ENCODE results near the gene ZNF587. TPM values are rescaled to one million over a fixed set of nuclear protein-coding genes. Genes with fewer than 3 reads are reported as not detected.
"Not testable (repeated sequence)": the region's sequence is repeated elsewhere in the genome, so short reads cannot be mapped to it uniquely, and the experiment has no call there.

The ZNF587 gene
- total and polyA plus RNA-seq, 5 donors from 2014 or later: 2.7 to 45.3 (median 4.2) TPM

DNA sequence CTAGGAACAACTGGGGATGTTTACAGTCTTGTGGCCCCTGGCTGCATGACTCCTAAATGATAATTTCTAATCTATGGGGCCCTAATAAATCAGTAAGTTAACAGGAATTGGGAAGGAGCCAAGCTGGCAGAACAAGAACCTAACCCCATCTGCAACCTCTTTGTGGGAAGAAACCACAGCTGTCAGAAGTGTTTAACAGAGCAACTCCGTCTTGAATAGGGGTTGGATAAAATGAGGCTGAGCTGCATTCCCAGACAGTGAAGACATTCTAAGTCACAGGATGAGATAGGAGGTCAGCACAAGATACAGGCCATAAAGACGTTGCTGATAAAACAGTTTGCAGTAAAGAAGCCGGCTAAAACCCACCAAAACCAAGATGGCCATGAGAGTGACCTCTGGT lies 41.0 kb downstream of the ZNF587 start:
- not testable (repeated sequence) for H3K36me3 ChIP-seq (ENCODE audit: control insufficient read depth, insufficient read depth, low read length); DNase-seq; H3K27ac ChIP-seq (ENCODE audit: insufficient read depth, low read length, poor library complexity, severe bottlenecking); H3K4me1 ChIP-seq (ENCODE audit: control insufficient read depth, insufficient read depth, low read length, poor library complexity, severe bottlenecking); H3K4me3 ChIP-seq (ENCODE audit: low read depth, low read length); H3K27me3 ChIP-seq (ENCODE audit: control insufficient read depth, insufficient read depth, low read length); ATAC-seq (ENCODE audit: low read depth in 2 of 2); H3K27ac Mint-ChIP-seq; H3K27me3 Mint-ChIP-seq; H3K4me3 Mint-ChIP-seq
- peaks cover 0 to 27% (median 11%) of the 10 kb centered on the region in 4 donors for H3K4me1 Mint-ChIP-seq
- H3K9me3 ChIP-seq (ENCODE audit: control insufficient read depth in 2 of 2, low read length in 2 of 2): peaks cover 13 to 48% of the 10 kb centered on the region in 2 experiments
- peaks cover 3 to 33% (median 16%) of the 10 kb centered on the region in 7 donors for H3K9me3 Mint-ChIP-seq
- peaks cover 22% of the 10 kb centered on the region for H3K36me3 Mint-ChIP-seq

DNA sequence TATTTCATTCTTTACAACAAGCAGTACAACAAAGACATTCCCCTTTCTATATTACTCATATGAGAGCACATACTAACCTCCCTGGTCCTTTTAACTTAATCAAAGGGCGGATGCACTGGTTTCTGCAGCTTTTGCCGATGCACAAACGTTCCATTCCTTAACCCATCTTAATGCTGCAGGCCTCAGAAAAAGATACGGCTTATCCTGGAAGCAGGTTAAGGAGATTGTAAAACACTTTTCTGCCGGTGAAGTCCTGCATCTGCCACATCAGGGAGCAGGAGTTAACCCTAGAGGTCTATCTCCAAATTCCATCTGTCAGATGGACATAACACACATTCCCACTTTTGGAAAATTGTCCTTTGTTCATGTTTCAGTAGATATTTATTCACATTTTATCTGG lies 50.7 kb downstream of the ZNF587 start:
- DNase-seq: no peak
- no peaks in the 10 kb centered on the region for H3K27me3 Mint-ChIP-seq
- Histone ChIP-seq H3K27me3 (ENCODE audit: control insufficient read depth, insufficient read depth, low read length) (no peaks in the 10 kb centered on the region), H3K27ac (ENCODE audit: insufficient read depth, low read length, poor library complexity, severe bottlenecking) (no peak overlapping the region), H3K36me3 (ENCODE audit: control insufficient read depth, insufficient read depth, low read length) (no peaks in the 10 kb centered on the region), H3K4me1 (ENCODE audit: control insufficient read depth, insufficient read depth, low read length, poor library complexity, severe bottlenecking) (no peaks in the 10 kb centered on the region), H3K9me3 (ENCODE audit: control insufficient read depth in 2 of 2, low read length in 2 of 2) (peaks cover 22 to 58% of the 10 kb centered on the region in 2 experiments), H3K4me3 (ENCODE audit: low read depth, low read length) (no peak overlapping the region)
- peaks cover 0 to 8% (median 5%) of the 10 kb centered on the region in 4 donors for H3K4me1 Mint-ChIP-seq
- no peak overlapping the region for H3K27ac Mint-ChIP-seq
- peaks cover 2 to 45% (median 13%) of the 10 kb centered on the region in 7 donors for H3K9me3 Mint-ChIP-seq
- no peak overlapping the region for H3K4me3 Mint-ChIP-seq
- peaks cover 8% of the 10 kb centered on the region for H3K36me3 Mint-ChIP-seq
- no peak for ATAC-seq (ENCODE audit: low read depth in 2 of 2)

DNA sequence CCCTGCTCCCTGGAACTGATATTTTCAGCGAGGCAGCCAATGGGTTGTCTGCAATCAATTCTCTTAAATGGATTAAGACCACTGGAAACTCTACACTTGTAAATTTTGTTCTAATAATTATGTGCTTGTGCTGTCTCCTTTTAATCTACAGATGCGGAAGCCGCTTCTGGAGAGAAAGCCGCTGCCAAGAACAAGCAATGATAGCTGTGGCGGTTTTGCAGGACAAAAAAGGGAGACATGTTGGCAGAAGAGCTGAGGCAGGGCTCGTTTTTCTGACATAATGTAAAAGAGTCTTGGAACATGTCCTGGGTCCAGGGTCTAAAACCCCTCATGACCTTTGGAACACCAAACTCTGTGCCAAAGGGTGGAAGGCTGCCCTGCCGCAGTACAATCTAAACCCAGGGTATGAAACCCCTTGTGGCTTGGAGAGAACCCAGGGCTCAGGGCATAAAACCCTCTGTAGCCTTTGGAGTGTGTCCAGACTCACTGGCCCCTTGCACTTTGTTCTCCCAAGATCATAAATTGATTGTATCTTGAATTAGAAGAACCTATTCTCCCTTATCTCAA lies 54.0 kb downstream of the ZNF587 start:
- Mint-ChIP-seq H3K27me3 (no peaks in the 10 kb centered on the region), H3K27ac (no peak overlapping the region), H3K4me3 (no peak overlapping the region), H3K36me3 (peaks cover 8% of the 10 kb centered on the region), H3K9me3 (peaks cover 2 to 56% (median 17%) of the 10 kb centered on the region in 7 donors), H3K4me1 (peaks cover 0 to 8% (median 6%) of the 10 kb centered on the region in 4 donors)
- Histone ChIP-seq H3K4me1 (ENCODE audit: control insufficient read depth, insufficient read depth, low read length, poor library complexity, severe bottlenecking) (no peaks in the 10 kb centered on the region), H3K4me3 (ENCODE audit: low read depth, low read length) (no peak overlapping the region), H3K27me3 (ENCODE audit: control insufficient read depth, insufficient read depth, low read length) (no peaks in the 10 kb centered on the region), H3K36me3 (ENCODE audit: control insufficient read depth, insufficient read depth, low read length) (peaks cover 6% of the 10 kb centered on the region), H3K27ac (ENCODE audit: insufficient read depth, low read length, poor library complexity, severe bottlenecking) (no peak overlapping the region), H3K9me3 (ENCODE audit: control insufficient read depth in 2 of 2, low read length in 2 of 2) (peaks cover 35 to 78% of the 10 kb centered on the region in 2 experiments)
- ATAC-seq (ENCODE audit: low read depth in 2 of 2) (no peak), DNase-seq (no peak)

DNA sequence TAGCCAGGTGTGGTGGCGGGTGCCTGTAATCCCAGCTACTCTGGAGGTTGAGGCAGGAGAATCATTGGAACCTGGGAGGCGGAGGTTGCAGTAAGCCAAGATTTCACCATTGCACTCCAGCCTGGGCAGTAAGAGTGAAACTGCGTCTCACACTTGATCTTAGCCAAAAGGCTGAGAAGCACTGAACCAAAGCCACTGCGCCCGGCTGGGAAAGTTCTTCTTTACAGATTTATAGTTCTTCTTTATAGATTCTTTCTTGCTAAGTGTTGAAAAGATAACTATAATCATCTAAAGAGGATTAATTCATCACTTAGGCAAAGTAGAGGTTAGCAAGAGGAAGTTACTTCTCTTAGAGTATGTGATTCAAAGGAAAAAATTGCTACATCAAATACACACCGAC lies 55.6 kb downstream of the ZNF587 start:
- no peaks in the 10 kb centered on the region for H3K4me1 ChIP-seq (ENCODE audit: control insufficient read depth, insufficient read depth, low read length, poor library complexity, severe bottlenecking)
- Mint-ChIP-seq H3K36me3 (peaks cover 13% of the 10 kb centered on the region), H3K4me3 (no peak overlapping the region), H3K9me3 (peaks cover 2 to 54% (median 17%) of the 10 kb centered on the region in 7 donors), H3K27ac (no peak overlapping the region), H3K4me1 (peaks cover 0 to 8% (median 6%) of the 10 kb centered on the region in 4 donors), H3K27me3 (no peaks in the 10 kb centered on the region)
- peaks cover 9% of the 10 kb centered on the region for H3K36me3 ChIP-seq (ENCODE audit: control insufficient read depth, insufficient read depth, low read length)
- no peaks in the 10 kb centered on the region for H3K27me3 ChIP-seq (ENCODE audit: control insufficient read depth, insufficient read depth, low read length)
- no peak overlapping the region for H3K4me3 ChIP-seq (ENCODE audit: low read depth, low read length)
- DNase-seq: no peak
- peaks cover 39 to 82% of the 10 kb centered on the region in 2 experiments for H3K9me3 ChIP-seq (ENCODE audit: control insufficient read depth in 2 of 2, low read length in 2 of 2)
- no peak overlapping the region for H3K27ac ChIP-seq (ENCODE audit: insufficient read depth, low read length, poor library complexity, severe bottlenecking)
- no peak for ATAC-seq (ENCODE audit: low read depth in 2 of 2)

DNA sequence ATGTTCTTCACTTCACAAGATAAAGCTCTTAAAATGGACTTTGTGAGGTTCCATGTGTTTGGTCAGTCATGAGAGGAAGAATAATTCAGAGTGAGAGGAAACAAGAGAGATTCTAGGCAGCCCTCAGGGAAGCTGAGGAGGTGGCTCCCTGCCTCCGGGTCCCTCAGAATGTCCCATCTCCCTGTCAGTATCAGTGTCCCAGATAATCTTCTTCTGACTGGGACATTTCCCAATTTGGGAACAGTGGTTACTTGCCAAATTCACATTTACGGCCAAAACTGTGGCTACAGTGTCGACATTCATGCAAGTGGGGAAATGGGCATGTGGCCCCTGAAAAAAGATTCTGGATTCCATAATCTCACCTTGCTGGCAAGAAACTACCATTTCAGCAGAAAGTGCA lies 57.7 kb downstream of the ZNF587 start:
- H3K27ac Mint-ChIP-seq: no peak overlapping the region
- no peak overlapping the region for H3K27ac ChIP-seq (ENCODE audit: insufficient read depth, low read length, poor library complexity, severe bottlenecking)
- DNase-seq (no peak), ATAC-seq (ENCODE audit: low read depth in 2 of 2) (no peak)
- H3K4me3 ChIP-seq (ENCODE audit: low read depth, low read length): no peak overlapping the region
- peaks cover 0 to 15% (median 8%) of the 10 kb centered on the region in 4 donors for H3K4me1 Mint-ChIP-seq
- H3K36me3 Mint-ChIP-seq: peaks cover 32% of the 10 kb centered on the region
- no peaks in the 10 kb centered on the region for H3K27me3 ChIP-seq (ENCODE audit: control insufficient read depth, insufficient read depth, low read length)
- peaks cover 30% of the 10 kb centered on the region for H3K36me3 ChIP-seq (ENCODE audit: control insufficient read depth, insufficient read depth, low read length)
- no peaks in the 10 kb centered on the region for H3K4me1 ChIP-seq (ENCODE audit: control insufficient read depth, insufficient read depth, low read length, poor library complexity, severe bottlenecking)
- H3K9me3 Mint-ChIP-seq: peaks cover 2 to 66% (median 26%) of the 10 kb centered on the region in 7 donors
- H3K27me3 Mint-ChIP-seq: no peaks in the 10 kb centered on the region
- H3K4me3 Mint-ChIP-seq: no peak overlapping the region
- H3K9me3 ChIP-seq (ENCODE audit: control insufficient read depth in 2 of 2, low read length in 2 of 2): peaks cover 44 to 86% of the 10 kb centered on the region in 2 experiments

DNA sequence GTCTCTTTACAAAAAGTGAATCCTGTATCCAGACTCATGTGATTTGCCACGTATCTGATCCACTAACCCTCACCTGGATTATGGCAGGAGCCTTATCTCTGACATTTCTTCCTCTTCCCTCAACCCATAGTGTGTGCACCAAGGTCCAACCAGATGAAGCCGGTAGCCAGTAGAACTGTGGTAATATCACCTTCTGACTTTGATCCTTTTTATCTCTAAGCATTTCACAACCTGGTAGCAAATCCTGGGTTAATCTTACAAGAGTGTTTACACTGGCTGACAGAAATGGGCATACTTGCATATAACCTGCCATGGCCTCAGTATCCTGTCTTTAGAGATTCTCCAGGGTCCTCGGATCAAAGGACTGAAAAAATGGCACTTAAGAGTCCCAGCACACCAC lies 64.9 kb downstream of the ZNF587 start:
- Mint-ChIP-seq H3K9me3 (peaks cover 5 to 47% (median 22%) of the 10 kb centered on the region in 7 donors), H3K27ac (peak overlapping the region in 1 of 3 donors; percentile 97), H3K27me3 (no peaks in the 10 kb centered on the region), H3K4me3 (peak overlapping the region in 3 of 4 donors; percentile 95 to 98 (median 96)), H3K36me3 (peaks cover 51% of the 10 kb centered on the region), H3K4me1 (peaks cover 11 to 48% (median 21%) of the 10 kb centered on the region in 4 donors)
- H3K27ac ChIP-seq (ENCODE audit: insufficient read depth, low read length, poor library complexity, severe bottlenecking): no peak overlapping the region
- no peak for ATAC-seq (ENCODE audit: low read depth in 2 of 2)
- DNase-seq: no peak
- H3K36me3 ChIP-seq (ENCODE audit: control insufficient read depth, insufficient read depth, low read length): peaks cover 37% of the 10 kb centered on the region
- H3K4me1 ChIP-seq (ENCODE audit: control insufficient read depth, insufficient read depth, low read length, poor library complexity, severe bottlenecking): peaks cover 7% of the 10 kb centered on the region
- H3K9me3 ChIP-seq (ENCODE audit: control insufficient read depth in 2 of 2, low read length in 2 of 2): peaks cover 27 to 49% of the 10 kb centered on the region in 2 experiments
- no peaks in the 10 kb centered on the region for H3K27me3 ChIP-seq (ENCODE audit: control insufficient read depth, insufficient read depth, low read length)
- H3K4me3 ChIP-seq (ENCODE audit: low read depth, low read length): no peak overlapping the region

Other genes with a start within 250 kb of the ZNF587 start
- 1.5 TPM for gene ZNF530, start 250.0 kb upstream of the ZNF587 start, total RNA-seq
- gene ZNF530, start 250.0 kb upstream of the ZNF587 start, polyA plus RNA-seq: 1 to 10 TPM; 4.8 to 7.8 (median 7.4) TPM
- gene ZNF134, start 235.6 kb upstream of the ZNF587 start, total RNA-seq: 17.4 TPM
- gene ZNF134, start 235.6 kb upstream of the ZNF587 start, polyA plus RNA-seq: 10 to 100 TPM in 3 of 4 donors, 1 to 10 TPM in 1; 9.8 to 14.2 (median 11.8) TPM
- gene ZNF211, start 216.7 kb upstream of the ZNF587 start, total RNA-seq: 23.9 TPM
- gene ZNF211, start 216.7 kb upstream of the ZNF587 start, polyA plus RNA-seq: 10 to 100 TPM; 19.4 to 22.8 (median 22.1) TPM
- not detected for gene ZSCAN4, start 180.9 kb upstream of the ZNF587 start, total RNA-seq
- gene ZSCAN4, start 180.9 kb upstream of the ZNF587 start, polyA plus RNA-seq: not detected
- gene ZNF551, start 167.9 kb upstream of the ZNF587 start, total RNA-seq: 9.6 TPM
- gene ZNF551, start 167.9 kb upstream of the ZNF587 start, polyA plus RNA-seq: 1 to 10 TPM; 5.3 to 8.6 (median 7.3) TPM
- 3.7 TPM for gene ZNF154, start 140.7 kb upstream of the ZNF587 start, total RNA-seq
- gene ZNF154, start 140.7 kb upstream of the ZNF587 start, polyA plus RNA-seq: 1 to 10 TPM in 1 of 4 donors, under 1 TPM in 2, not detected in 1; 0.25 to 1.9 (median 0.57) TPM
- 9.2 TPM for gene ZNF671, start 122.2 kb upstream of the ZNF587 start, total RNA-seq
- 10 to 100 TPM; 19.5 to 28.6 (median 23.3) TPM for gene ZNF671, start 122.2 kb upstream of the ZNF587 start, polyA plus RNA-seq
- 15.4 TPM for gene ZNF776, start 103.0 kb upstream of the ZNF587 start, total RNA-seq
- 10 to 100 TPM in 1 of 4 donors, 1 to 10 TPM in 3; 2.9 to 12.2 (median 7.5) TPM for gene ZNF776, start 103.0 kb upstream of the ZNF587 start, polyA plus RNA-seq
- gene ZNF586, start 80.2 kb upstream of the ZNF587 start, total RNA-seq: 39.4 TPM
- gene ZNF586, start 80.2 kb upstream of the ZNF587 start, polyA plus RNA-seq: 10 to 100 TPM; 18.7 to 32.2 (median 31.3) TPM
- gene ZNF552, start 34.9 kb upstream of the ZNF587 start, total RNA-seq: 16.6 TPM
- 10 to 100 TPM in 1 of 4 donors, 1 to 10 TPM in 3; 4.8 to 11.7 (median 6.8) TPM for gene ZNF552, start 34.9 kb upstream of the ZNF587 start, polyA plus RNA-seq
- 23.6 TPM for gene ZNF587B, start 19.6 kb upstream of the ZNF587 start, total RNA-seq
- gene ZNF587B, start 19.6 kb upstream of the ZNF587 start, polyA plus RNA-seq: 1 to 10 TPM; 1.3 to 3.4 (median 2.1) TPM
- gene ZNF814, start 39.2 kb downstream of the ZNF587 start, total RNA-seq: 12.9 TPM
- gene ZNF814, start 39.2 kb downstream of the ZNF587 start, polyA plus RNA-seq: 10 to 100 TPM in 2 of 4 donors, 1 to 10 TPM in 2; 3.1 to 13.4 (median 10.0) TPM
- gene ZNF417, start 66.7 kb downstream of the ZNF587 start, total RNA-seq: 21.0 TPM
- gene ZNF417, start 66.7 kb downstream of the ZNF587 start, polyA plus RNA-seq: 1 to 10 TPM in 3 of 4 donors, under 1 TPM in 1; 0.33 to 3.8 (median 2.2) TPM
- gene ZNF418, start 85.5 kb downstream of the ZNF587 start, total RNA-seq: 1.0 TPM
- 1 to 10 TPM in 2 of 4 donors, not detected in 2; 1.2 to 3.1 TPM for gene ZNF418, start 85.5 kb downstream of the ZNF587 start, polyA plus RNA-seq
- gene ZNF256, start 97.8 kb downstream of the ZNF587 start, total RNA-seq: 7.6 TPM
- gene ZNF256, start 97.8 kb downstream of the ZNF587 start, polyA plus RNA-seq: 1 to 10 TPM; 1.7 to 6.3 (median 4.9) TPM
- 1.6 TPM for gene C19orf18, start 124.7 kb downstream of the ZNF587 start, total RNA-seq
- not detected for gene C19orf18, start 124.7 kb downstream of the ZNF587 start, polyA plus RNA-seq
- 10.3 TPM for gene ZNF606, start 153.0 kb downstream of the ZNF587 start, total RNA-seq
- 1 to 10 TPM; 1.6 to 6.0 (median 4.7) TPM for gene ZNF606, start 153.0 kb downstream of the ZNF587 start, polyA plus RNA-seq
- not detected for gene ZSCAN1, start 184.2 kb downstream of the ZNF587 start, total RNA-seq
- not detected for gene ZSCAN1, start 184.2 kb downstream of the ZNF587 start, polyA plus RNA-seq
- 0.39 TPM for gene ZNF135, start 209.4 kb downstream of the ZNF587 start, total RNA-seq
- 1 to 10 TPM in 1 of 4 donors, under 1 TPM in 3; 0.15 to 2.7 (median 0.88) TPM for gene ZNF135, start 209.4 kb downstream of the ZNF587 start, polyA plus RNA-seq
- gene ZSCAN18, start 248.4 kb downstream of the ZNF587 start, total RNA-seq: 13.4 TPM
- gene ZSCAN18, start 248.4 kb downstream of the ZNF587 start, polyA plus RNA-seq: 10 to 100 TPM in 2 of 4 donors, 1 to 10 TPM in 2; 3.9 to 17.7 (median 12.0) TPM

All from CD4-positive, CD25-positive, alpha-beta regulatory T cell (primary cell).